Astrocyte of the cerebellum (primary cell): ENCODE data around the gene NUP107.

Experiments used
- DNase-seq: peaks from one replicate; pipeline ENCODE4 v3.0.0-alpha.2; 2011; ENCODE audit warnings: low read depth
- H3K4me3 ChIP-seq: 2 replicates; pipeline ENCODE4 v1.5.1; 2011; ENCODE audit warnings: mild to moderate bottlenecking, low read depth, low read length, moderate library complexity
- in situ Hi-C: cut with HindIII; loops from 2 replicates; pipeline ENCODE4 v1.10.0; 2017; ENCODE audit warnings: low sequenced_read_pairs
- TF ChIP-seq, protein P1 (sequence below): IDR thresholded peaks from 2 replicates; pipeline ENCODE4 v1.5.1; 2012; ENCODE audit warnings: low read length, low read depth, moderate library complexity, mild to moderate bottlenecking; ENCODE audit errors: missing control alignments

The NUP107 gene

DNA sequence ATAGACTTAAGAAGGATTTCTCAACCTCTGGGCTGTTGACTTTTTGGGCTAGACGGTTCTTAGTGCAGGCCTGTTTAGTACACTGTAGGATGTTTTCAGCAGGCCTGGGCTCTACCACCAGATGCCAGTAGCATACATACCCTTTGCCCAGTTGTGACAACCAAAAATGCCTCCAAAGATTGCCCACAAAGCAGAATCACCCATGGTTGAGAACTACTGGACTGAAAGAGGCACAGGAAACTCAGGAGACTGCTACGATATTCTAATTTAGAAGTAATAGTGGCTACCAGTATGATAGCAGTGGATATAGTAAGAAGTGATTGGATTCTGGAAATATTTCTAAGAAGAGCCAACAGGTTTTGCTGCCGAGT lies 74.6 kb downstream of the NUP107 start:
- in situ Hi-C loops: no loop called here
- DNase-seq: no peak
- TF ChIP-seq, protein P1, sequence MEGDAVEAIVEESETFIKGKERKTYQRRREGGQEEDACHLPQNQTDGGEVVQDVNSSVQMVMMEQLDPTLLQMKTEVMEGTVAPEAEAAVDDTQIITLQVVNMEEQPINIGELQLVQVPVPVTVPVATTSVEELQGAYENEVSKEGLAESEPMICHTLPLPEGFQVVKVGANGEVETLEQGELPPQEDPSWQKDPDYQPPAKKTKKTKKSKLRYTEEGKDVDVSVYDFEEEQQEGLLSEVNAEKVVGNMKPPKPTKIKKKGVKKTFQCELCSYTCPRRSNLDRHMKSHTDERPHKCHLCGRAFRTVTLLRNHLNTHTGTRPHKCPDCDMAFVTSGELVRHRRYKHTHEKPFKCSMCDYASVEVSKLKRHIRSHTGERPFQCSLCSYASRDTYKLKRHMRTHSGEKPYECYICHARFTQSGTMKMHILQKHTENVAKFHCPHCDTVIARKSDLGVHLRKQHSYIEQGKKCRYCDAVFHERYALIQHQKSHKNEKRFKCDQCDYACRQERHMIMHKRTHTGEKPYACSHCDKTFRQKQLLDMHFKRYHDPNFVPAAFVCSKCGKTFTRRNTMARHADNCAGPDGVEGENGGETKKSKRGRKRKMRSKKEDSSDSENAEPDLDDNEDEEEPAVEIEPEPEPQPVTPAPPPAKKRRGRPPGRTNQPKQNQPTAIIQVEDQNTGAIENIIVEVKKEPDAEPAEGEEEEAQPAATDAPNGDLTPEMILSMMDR: no peak
- H3K4me3 ChIP-seq: no peak overlapping the region

GRCh38 chr12:68761901-68762630 lies 75.3 kb downstream of the NUP107 start:
- in situ Hi-C loops: no loop called here
- TF ChIP-seq, protein P1: no peak
- no peak overlapping the region for H3K4me3 ChIP-seq
- no peak for DNase-seq

DNA sequence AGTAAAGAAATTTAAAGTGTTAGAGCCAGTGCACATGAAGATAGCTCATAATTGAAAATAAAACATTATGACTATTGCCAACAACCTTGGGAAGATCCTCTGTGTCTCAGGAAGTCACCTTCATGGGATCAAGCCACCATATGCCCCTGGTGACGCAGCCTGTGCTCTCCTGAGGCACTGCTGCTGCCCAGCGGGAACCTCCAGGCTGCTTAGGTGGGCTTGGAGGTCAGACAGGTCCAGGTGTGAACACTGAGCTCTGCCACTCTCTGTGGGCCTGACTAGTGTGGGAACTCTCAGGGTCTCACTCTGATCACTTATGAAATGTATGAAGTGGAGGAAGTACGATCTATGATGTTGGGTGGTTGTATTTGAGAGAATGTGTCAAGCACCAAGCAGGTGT lies 75.9 kb downstream of the NUP107 start:
- DNase-seq: no peak
- H3K4me3 ChIP-seq: no peak overlapping the region
- in situ Hi-C loops: no loop called here
- TF ChIP-seq, protein P1: no peak

- no peak for DNase-seq
- in situ Hi-C loops: no loop called here
- no peak overlapping the region for H3K4me3 ChIP-seq
- TF ChIP-seq, protein P1: no peak
These were observed 78.9 kb downstream of the NUP107 start for GRCh38 chr12:68765696-68766095.

DNA sequence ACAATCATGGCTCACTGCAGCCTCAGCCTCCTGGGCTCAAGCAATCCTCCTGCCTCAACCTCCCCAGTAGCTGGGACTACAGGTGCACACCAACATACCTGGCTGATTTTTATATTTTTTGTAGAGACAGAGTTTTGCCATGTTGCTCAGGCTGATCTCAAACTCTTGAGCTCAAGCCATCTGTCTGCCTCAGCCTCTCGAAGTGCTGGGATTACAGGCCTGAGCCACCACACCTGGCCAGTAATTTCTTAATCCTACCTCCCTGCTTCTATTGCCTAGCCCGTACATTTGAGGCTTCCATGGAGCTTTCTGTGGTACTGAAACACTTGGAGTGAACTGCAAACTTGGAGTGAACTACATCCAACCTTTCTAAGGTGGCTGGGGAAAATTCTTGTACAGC lies 79.9 kb downstream of the NUP107 start:
- TF ChIP-seq, protein P1: no peak
- H3K4me3 ChIP-seq: no peak overlapping the region
- DNase-seq: no peak
- in situ Hi-C loops: no loop called here

- TF ChIP-seq, protein P1: no peak
- in situ Hi-C loops: no loop called here
- no peak for DNase-seq
- H3K4me3 ChIP-seq: no peak overlapping the region
These were observed 80.4 kb downstream of the NUP107 start for GRCh38 chr12:68767191-68767590.
